A673 (cell line): Measurements from ENCODE around the gene GPR68.

Experiments used
- CTCF ChIP-seq: fragments of 300-800, 200-600 bp; sonication (generic); conservative IDR thresholded peaks from 2 replicates; pipeline ENCODE4 v1.5.1; 2017; ENCODE audit warnings: low read depth, mild to moderate bottlenecking, antibody characterized with exemption, low read length, moderate library complexity, mixed read lengths
- EZH2 ChIP-seq: fragments of 200-600 bp; sonication (generic); IDR thresholded peaks from 2 replicates; pipeline ENCODE4 v1.6.1; 2017; ENCODE audit warnings: borderline replicate concordance, low read depth, mild to moderate bottlenecking, mixed read lengths, antibody characterized with exemption, low read length; ENCODE audit not compliant: poor library complexity, severe bottlenecking

- TF ChIP-seq CTCF: no peak
- no peak for TF ChIP-seq EZH2
These were observed 525 bp upstream of the GPR68 start for GRCh38 chr14:91245029-91245428.
